D341Med (cell line): ENCODE measurements around the gene TRPM1.
"Not testable (repeated sequence)": the region's sequence is repeated elsewhere in the genome, so short reads cannot be mapped to it uniquely, and the experiment has no call there.

Source experiments
- DNase-seq: peaks from one replicate; pipeline ENCODE4 v3.0.0; 2012; ENCODE audit warnings: low spot score

TRPM1 gene

GRCh38 chr15:31116423-31117030, 15.0 kb upstream of the TRPM1 start:
- DNase-seq, result no peak

DNA sequence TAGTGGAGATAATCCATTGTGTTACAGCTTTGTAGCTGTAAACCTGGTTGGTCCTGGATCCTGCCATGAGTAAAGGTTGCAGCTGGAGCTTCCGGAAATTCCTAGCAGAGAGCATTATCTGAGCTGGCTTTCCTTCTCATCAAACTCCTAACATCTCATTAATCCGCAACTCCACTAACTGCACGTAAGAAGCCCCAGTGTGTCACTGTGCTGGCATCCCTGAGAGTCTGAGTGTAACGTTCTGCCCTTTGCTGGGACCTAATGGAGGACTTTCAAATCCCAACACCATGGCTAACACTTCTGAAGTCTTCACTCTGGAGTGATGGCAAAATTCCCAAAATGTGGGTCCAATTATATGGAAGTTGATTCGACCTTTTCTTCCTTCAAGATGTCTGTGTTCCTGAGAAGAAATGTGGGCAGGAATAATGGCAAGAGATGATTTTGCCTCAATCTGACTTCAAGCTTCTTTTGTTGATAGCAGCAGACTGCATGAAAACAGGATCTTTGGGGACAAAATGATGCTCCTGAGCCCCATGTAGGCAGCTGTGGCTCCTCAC, 9.6 kb upstream of the TRPM1 start:
- DNase-seq, result no peak

DNA sequence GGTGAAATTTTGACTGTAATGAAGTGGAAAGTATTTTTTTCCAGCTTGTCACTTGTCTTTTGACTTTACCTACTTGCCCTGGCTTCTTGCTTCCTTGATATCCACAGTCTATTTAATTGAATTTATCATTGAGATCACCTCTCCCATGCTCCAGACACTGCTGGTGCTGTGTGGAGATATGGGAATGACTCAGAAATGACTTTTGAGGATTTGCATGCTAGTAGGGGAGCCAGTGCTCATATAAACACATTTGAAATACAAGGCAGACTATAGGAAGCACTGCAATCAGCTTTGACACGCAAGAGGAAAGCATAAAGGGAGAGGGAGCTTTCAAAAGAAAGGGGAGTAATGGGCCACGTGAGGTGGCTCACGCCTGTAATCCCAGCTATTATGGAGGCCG, 7.3 kb upstream of the TRPM1 start:
- no peak for DNase-seq

- DNase-seq, result no peak
These were observed 5.2 kb upstream of the TRPM1 start for GRCh38 chr15:31106495-31107300.

DNA sequence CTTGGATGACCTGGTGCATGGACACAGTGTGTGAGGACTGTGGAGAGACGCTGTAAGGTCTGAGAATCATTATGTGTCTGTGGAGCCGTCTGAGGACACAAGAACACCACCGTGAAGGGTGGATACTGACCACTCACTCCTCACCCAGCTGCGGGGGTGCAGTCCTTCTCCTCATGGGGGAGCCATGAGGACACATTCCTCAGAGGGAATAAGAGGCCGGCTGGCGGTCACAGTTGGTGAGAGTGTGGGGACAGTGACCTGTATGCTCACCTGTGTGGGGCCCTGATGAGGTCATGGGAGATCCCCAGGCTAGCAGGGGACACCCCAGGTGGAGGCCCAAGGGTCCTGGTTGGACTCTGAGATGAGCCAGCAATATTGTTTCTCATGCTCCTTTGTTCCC, 2.5 kb upstream of the TRPM1 start:
- DNase-seq, result no peak

DNA sequence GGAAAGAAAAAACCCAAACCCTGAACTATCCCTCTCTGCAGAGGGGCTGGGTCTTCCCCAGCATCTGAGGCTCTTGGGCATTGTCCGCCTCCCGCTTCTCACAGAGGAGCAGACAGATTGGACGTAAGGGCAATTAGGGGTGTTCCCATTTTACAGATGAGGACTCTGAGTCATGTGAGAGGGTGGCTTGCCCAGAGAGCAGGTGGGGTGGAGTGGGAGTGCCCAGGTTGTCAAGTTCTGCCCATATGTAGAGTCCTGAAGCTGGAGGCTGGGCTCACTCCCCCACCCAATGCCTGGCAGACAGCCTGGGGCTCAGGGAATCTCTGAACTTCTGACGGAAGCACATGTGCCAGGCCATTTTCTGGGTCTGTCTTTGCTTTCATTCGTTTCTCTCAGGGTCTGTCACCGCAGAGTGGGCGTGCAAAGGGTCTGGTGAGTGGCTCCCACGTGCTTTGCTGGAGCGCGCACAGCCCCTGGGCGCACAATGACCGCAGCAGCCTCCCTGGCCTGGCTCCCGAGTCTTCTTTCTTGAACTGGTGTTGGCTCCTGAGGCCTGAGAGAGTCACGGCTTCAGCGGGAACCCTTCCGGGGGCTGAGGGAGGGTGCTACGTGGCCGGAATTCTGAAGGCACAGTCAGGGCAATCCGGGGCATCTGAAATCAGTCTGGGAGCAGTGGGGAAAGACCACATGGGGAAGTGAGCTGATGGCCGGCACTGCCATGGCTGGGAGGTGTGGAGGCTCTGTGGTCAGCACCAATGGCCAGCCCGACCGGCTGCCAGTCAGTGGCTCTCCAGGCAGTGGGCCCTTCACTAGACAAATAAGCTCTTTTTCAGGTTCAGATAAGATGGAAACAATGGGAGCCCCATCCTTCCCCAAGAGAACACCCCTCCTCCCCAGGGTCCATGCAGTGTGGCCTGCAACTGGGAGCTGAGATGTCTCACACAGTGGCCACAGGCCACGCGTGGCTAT, 1.1 kb upstream of the TRPM1 start:
- no peak for DNase-seq

DNA sequence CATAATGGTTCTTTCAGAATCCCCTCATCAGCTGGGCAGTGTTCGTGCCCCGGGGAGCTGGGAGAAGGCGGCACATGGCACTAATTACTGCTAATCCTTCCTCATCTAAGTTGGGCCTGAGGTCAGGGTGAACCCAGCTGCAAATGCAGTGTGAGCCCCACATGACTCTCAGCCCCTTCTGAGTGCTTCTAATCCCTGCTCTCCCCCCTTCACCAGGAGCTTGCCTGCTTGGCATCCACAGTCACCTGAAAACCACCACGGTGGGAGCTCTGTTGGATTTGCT, 455 bp upstream of the TRPM1 start:
- DNase-seq, result no peak

DNA sequence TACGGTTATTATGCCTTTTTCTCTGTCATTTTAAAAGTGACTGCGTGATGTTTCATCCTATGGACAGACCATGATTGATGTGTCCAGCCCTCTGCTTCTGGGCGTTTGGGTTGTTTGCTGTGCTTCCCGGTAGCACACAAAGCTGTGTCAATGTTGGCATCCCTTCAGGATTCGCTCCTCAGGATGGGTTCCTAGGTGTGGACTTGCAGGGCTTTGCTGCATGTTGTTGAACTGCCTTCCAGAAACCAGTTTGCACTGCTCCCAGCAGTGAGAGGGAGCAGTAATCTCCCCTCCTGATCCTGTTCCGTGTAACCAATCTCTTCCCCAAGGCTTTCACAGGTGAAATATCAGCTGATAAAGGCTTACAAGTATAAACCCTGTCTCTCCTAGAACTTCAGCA, 787 bp downstream of the TRPM1 start:
- no peak for DNase-seq

- no peak for DNase-seq
These were observed 2.4 kb downstream of the TRPM1 start for GRCh38 chr15:31098953-31099740.

DNA sequence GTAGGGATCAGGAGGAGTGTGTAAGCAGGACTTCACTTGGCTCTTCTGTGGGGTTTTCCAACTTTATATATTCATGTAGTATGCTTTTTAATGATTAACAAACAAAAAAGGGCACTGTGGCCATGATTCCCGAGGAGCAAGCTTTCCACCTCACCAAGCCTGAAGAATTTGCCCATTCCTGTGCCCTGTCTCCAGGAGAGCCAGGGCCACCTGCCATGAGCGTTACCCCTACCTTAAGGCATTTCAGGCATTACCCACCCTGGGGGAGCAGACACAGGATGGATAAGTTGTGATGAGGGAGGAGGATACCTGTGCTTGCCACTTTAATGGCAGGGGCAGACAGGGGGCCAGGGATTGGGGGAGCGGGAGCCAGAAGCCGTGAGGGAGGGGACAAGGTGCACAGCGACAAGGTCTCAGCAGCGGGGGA, 3.0 kb downstream of the TRPM1 start:
- DNase-seq, result no peak

DNA sequence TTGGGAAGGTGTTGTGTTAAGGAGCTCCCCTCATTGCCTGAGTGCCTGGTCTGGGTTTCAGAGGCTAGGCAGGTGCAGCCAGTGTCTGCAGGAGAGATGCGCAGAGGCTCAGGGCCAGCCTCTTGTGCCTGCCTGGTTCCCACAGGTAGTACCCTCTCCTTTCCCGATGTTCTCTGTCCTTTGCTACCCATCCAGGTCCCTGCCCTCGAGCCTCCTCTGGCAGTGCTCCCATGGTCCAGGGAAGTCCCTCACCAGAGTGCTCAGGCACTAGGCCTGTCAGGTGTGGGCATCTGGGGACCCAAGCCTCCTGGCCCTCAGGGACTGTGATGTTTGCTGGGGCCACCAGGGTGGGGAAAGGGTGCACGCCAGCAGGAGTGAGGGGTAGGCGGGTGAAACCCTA, 5.0 kb downstream of the TRPM1 start:
- no peak for DNase-seq

- no peak for DNase-seq
These were observed 10.0 kb downstream of the TRPM1 start for GRCh38 chr15:31091481-31091880.

GRCh38 chr15:31090766-31091165, 10.8 kb downstream of the TRPM1 start:
- DNase-seq, result no peak

GRCh38 chr15:31089368-31090047, 12.0 kb downstream of the TRPM1 start:
- DNase-seq, result no peak

GRCh38 chr15:31088672-31089367, 12.7 kb downstream of the TRPM1 start:
- no peak for DNase-seq

DNA sequence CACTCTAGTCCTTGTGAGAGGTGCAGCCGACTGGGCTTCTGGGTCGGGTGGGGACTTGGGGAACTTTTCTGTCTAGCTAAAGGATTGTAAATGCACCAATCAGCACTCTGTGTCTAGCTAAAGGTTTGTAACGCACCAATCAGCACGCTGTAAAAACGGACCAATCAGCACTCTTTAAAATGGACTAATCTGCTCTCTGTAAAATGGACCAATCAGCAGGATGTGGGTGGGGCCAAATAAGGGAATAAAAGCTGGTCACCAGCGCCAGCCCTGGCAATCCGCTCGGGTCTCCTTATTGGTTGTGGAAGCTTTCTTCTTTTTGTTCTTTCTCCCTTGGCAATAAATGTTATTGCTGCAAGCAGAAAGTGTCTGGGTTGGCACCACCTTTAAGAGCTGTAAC, 13.5 kb downstream of the TRPM1 start:
- not testable (repeated sequence) for DNase-seq

- DNase-seq, result peak; percentile 18
These were observed 15.2 kb downstream of the TRPM1 start for GRCh38 chr15:31086344-31086743.

GRCh38 chr15:31085359-31085758, 16.2 kb downstream of the TRPM1 start:
- no peak for DNase-seq

DNA sequence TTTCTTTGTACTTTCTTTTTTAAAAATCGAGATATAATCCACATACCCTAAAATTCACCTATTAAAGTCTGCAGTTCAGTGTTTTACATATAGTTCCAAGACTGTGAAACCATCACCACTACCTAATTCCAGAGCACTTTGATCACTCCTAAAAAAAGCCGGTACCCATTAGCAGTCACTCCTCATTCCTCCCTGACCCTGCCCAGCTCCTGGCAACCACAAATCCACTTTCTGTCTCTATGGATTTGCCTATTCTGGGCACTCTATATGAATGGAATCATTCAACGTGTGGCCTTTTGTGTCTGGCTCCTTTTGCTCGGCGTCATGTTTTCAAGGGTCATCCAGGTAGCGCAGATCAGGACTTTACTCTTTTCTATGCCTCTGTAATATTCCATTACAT, 17.3 kb downstream of the TRPM1 start:
- no peak for DNase-seq

GRCh38 chr15:31083370-31083780, 18.1 kb downstream of the TRPM1 start:
- DNase-seq, result no peak
